GM19193 (cell line): Measurements from ENCODE around the gene RAPGEF3.

Experiments
- POLR2A ChIP-seq: IDR thresholded peaks from 4 replicates; pipeline ENCODE4 v1.6.1; 2011; ENCODE audit not compliant: insufficient read depth, insufficient read length; ENCODE audit errors: extremely low read depth

Gene RAPGEF3

GRCh38 chr12:47705566-47706425 is 52.9 kb downstream of the RAPGEF3 start, which contains the start of gene RPAP3:
RPAP3 (minus strand) TSS chr12:47706030; CDS start chr12:47702840, 3,190 bp downstream.
- peak; percentile 96 for TF ChIP-seq POLR2A

GRCh38 chr12:47705229-47705565 is 53.5 kb downstream of the RAPGEF3 start:
- TF ChIP-seq POLR2A, result no peak

- TF ChIP-seq POLR2A, result no peak
These were observed 54.0 kb downstream of the RAPGEF3 start for GRCh38 chr12:47704719-47705118.

- TF ChIP-seq POLR2A, result no peak
These were observed 58.4 kb downstream of the RAPGEF3 start for GRCh38 chr12:47700263-47700662.

- no peak for TF ChIP-seq POLR2A
These were observed 60.0 kb downstream of the RAPGEF3 start for GRCh38 chr12:47698631-47699030.

- no peak for TF ChIP-seq POLR2A
These were observed 60.6 kb downstream of the RAPGEF3 start for GRCh38 chr12:47698055-47698454.

- no peak for TF ChIP-seq POLR2A
These were observed 69.5 kb downstream of the RAPGEF3 start for GRCh38 chr12:47689215-47689614.

- no peak for TF ChIP-seq POLR2A
These were observed 71.0 kb downstream of the RAPGEF3 start for GRCh38 chr12:47687636-47688035.

- TF ChIP-seq POLR2A, result no peak
These were observed 71.9 kb downstream of the RAPGEF3 start for GRCh38 chr12:47686645-47687240.
